Prostate gland (tissue), 2 donors: Measurements from ENCODE around the gene FNDC3B.

Experiments
- POLR2A ChIP-seq: fragments of 450-650 bp; IDR thresholded peaks from one replicate; pipeline ENCODE4 v1.6.1; 2016; ENCODE audit warnings: antibody characterized with exemption, mild to moderate bottlenecking
- POLR2AphosphoS5 ChIP-seq: sonication (generic); formaldehyde crosslinking; IDR thresholded peaks from one replicate; pipeline ENCODE4 v1.6.1; 2017; ENCODE audit warnings: antibody characterized with exemption
- TF ChIP-seq, protein P1 (sequence below), 4 experiments: fragments of 200-600 bp in 2 of 4; fragments of 450-650 bp in 2 of 4; sonication (generic) in 2 of 4; IDR thresholded peaks; 1 replicate in 3 of 4; 2 replicates in 1 of 4; pipeline ENCODE4 v1.5.1; 2016 to 2019; ENCODE audit warnings: antibody characterized with exemption in 4 of 4, mild to moderate bottlenecking in 2 of 4, moderate library complexity in 2 of 4

- TF ChIP-seq, protein P1, sequence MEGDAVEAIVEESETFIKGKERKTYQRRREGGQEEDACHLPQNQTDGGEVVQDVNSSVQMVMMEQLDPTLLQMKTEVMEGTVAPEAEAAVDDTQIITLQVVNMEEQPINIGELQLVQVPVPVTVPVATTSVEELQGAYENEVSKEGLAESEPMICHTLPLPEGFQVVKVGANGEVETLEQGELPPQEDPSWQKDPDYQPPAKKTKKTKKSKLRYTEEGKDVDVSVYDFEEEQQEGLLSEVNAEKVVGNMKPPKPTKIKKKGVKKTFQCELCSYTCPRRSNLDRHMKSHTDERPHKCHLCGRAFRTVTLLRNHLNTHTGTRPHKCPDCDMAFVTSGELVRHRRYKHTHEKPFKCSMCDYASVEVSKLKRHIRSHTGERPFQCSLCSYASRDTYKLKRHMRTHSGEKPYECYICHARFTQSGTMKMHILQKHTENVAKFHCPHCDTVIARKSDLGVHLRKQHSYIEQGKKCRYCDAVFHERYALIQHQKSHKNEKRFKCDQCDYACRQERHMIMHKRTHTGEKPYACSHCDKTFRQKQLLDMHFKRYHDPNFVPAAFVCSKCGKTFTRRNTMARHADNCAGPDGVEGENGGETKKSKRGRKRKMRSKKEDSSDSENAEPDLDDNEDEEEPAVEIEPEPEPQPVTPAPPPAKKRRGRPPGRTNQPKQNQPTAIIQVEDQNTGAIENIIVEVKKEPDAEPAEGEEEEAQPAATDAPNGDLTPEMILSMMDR (IDR thresholded peaks at IDR 0.05), result peak in 1 of 4 experiments; percentile 9
- no peak for TF ChIP-seq POLR2A
- peak; percentile 87 for TF ChIP-seq POLR2AphosphoS5
Measured at GRCh38 chr3:172140499-172141391, 101.4 kb downstream of the FNDC3B start.
